Liver (tissue), 9 donors: ENCODE measurements around the gene KDM5C. TPM values are rescaled to one million over a fixed set of nuclear protein-coding genes. Genes with fewer than 3 reads are reported as not detected.

Experiments used
- DNase-seq: peaks from one replicate; pipeline ENCODE4 v3.0.0-alpha.2; 2017; ENCODE audit warnings: low spot score
- H3K27ac ChIP-seq, 2 donors: one replicate each; pipeline ENCODE4 v1.7.0; 2013; ENCODE audit warnings: inconsistent platforms in 2 of 2, low read length in 2 of 2, control low read depth in 1 of 2, low read depth in 1 of 2, mild to moderate bottlenecking in 1 of 2
- H3K27me3 ChIP-seq, 4 donors: one replicate each; pipeline versions ENCODE4 v1.6.1 to v1.7.0; 2013; ENCODE audit warnings: low read length in 3 of 4, inconsistent platforms in 1 of 4, mild to moderate bottlenecking in 1 of 4, moderate library complexity in 1 of 4; ENCODE audit not compliant: control insufficient read depth in 4 of 4, insufficient read depth in 4 of 4
- H3K36me3 ChIP-seq, 4 donors: one replicate each; pipeline versions ENCODE4 v1.6.1 to v1.7.0; 2013; ENCODE audit warnings: low read length in 3 of 4, mild to moderate bottlenecking in 3 of 4, low read depth in 1 of 4, moderate library complexity in 1 of 4; ENCODE audit not compliant: control insufficient read depth in 4 of 4, insufficient read depth in 3 of 4
- H3K4me1 ChIP-seq, 4 donors: one replicate each; pipeline versions ENCODE4 v1.6.1 to v1.7.0; 2013; ENCODE audit warnings: low read length in 3 of 4, mild to moderate bottlenecking in 3 of 4, moderate library complexity in 1 of 4; ENCODE audit not compliant: control insufficient read depth in 4 of 4, insufficient read depth in 4 of 4
- H3K4me3 ChIP-seq, 3 donors: one replicate each; pipeline versions ENCODE4 v1.6.1 to v1.7.0; 2013; ENCODE audit warnings: low read length in 3 of 3, control low read depth in 1 of 3, low read depth in 1 of 3, mild to moderate bottlenecking in 1 of 3
- H3K9ac ChIP-seq, 2 donors: one replicate each; pipeline ENCODE4 v1.7.0; 2013; ENCODE audit warnings: low read length in 2 of 2, mild to moderate bottlenecking in 2 of 2, moderate library complexity in 2 of 2, control low read depth in 1 of 2, low read depth in 1 of 2
- H3K9me3 ChIP-seq, 4 donors: one replicate each; pipeline versions ENCODE4 v1.6.1 to v1.7.0; 2013; ENCODE audit warnings: low read length in 3 of 4; ENCODE audit not compliant: control insufficient read depth in 4 of 4
- ATF3 ChIP-seq: IDR thresholded peaks from 2 replicates; pipeline ENCODE4 v1.6.1; 2016; ENCODE audit warnings: antibody characterized with exemption
- EGR1 ChIP-seq, 2 donors: IDR thresholded peaks; 2 replicates each; pipeline ENCODE4 v1.6.1; 2016 to 2018; ENCODE audit warnings: antibody characterized with exemption in 2 of 2, low read depth in 2 of 2
- FOXA2 ChIP-seq: IDR thresholded peaks from 2 replicates; pipeline ENCODE4 v1.6.1; 2016; ENCODE audit warnings: antibody characterized with exemption
- GABPA ChIP-seq, 2 donors: IDR thresholded peaks in 1 of 2; conservative IDR thresholded peaks in 1 of 2; 2 replicates each; pipeline ENCODE4 v1.6.1; 2016; ENCODE audit warnings: antibody characterized with exemption in 2 of 2, mild to moderate bottlenecking in 1 of 2, moderate library complexity in 1 of 2
- HNF4A ChIP-seq, 2 donors: conservative IDR thresholded peaks; 2 replicates each; pipeline ENCODE4 v1.6.1; 2016; ENCODE audit warnings: antibody characterized with exemption in 2 of 2, mild to moderate bottlenecking in 2 of 2
- HNF4G ChIP-seq: IDR thresholded peaks from 2 replicates; pipeline ENCODE4 v1.6.1; 2016; ENCODE audit warnings: antibody characterized with exemption
- JUND ChIP-seq, 2 donors: IDR thresholded peaks; 2 replicates each; pipeline ENCODE4 v1.6.1; 2016; ENCODE audit warnings: antibody characterized with exemption in 2 of 2
- MAX ChIP-seq: IDR thresholded peaks from 2 replicates; pipeline ENCODE4 v1.6.1; 2016; ENCODE audit warnings: antibody characterized with exemption
- NR2F2 ChIP-seq: IDR thresholded peaks from 2 replicates; pipeline ENCODE4 v1.6.1; 2016; ENCODE audit warnings: antibody characterized with exemption
- RAD21 ChIP-seq, 2 donors: IDR thresholded peaks; 2 replicates each; pipeline ENCODE4 v1.6.1; 2016; ENCODE audit warnings: antibody characterized with exemption in 2 of 2, mild to moderate bottlenecking in 2 of 2
- REST ChIP-seq: IDR thresholded peaks from 2 replicates; pipeline ENCODE4 v1.6.1; 2016; ENCODE audit warnings: antibody characterized with exemption, mild to moderate bottlenecking
- RXRA ChIP-seq, 2 donors: IDR thresholded peaks; 2 replicates each; pipeline ENCODE4 v1.6.1; 2017 to 2018; ENCODE audit warnings: antibody characterized with exemption in 2 of 2, mild to moderate bottlenecking in 1 of 2
- SP1 ChIP-seq: IDR thresholded peaks from 2 replicates; pipeline ENCODE4 v1.6.1; 2018; ENCODE audit warnings: antibody characterized with exemption, mild to moderate bottlenecking
- TAF1 ChIP-seq: conservative IDR thresholded peaks from 2 replicates; pipeline ENCODE4 v1.6.1; 2016; ENCODE audit warnings: antibody characterized with exemption, mild to moderate bottlenecking
- ZBTB33 ChIP-seq: IDR thresholded peaks from 2 replicates; pipeline ENCODE4 v1.6.1; 2016; ENCODE audit warnings: antibody characterized with exemption
- WGBS: extraction: QIAGEN DNeasy Blood & Tissue Kit; methylation state at CpG from one replicate; pipeline ENCODE4 v1.1.7; 2013; 5-methylcytosine and 5-hydroxymethylcytosine counted together
- polyA plus RNA-seq, 2 donors: library from polyadenylated mRNA; stranded (reverse) in 1 of 2; unstranded in 1 of 2; fragments of 200-250 nt in 1 of 2; fragments of >200 nt in 1 of 2; fragmentation: Nextera tagmentation in 1 of 2; extraction: Ambion mirVana in 1 of 2; gene quantifications; one replicate each; pipeline versions ENCODE4 v1.2.1 to v1.2.3, GENCODE V29; 2013 to 2015
- total RNA-seq, 2 donors: library from RNA; depleted of rRNA; stranded (reverse); fragments of >200 nt; gene quantifications; one replicate each; pipeline ENCODE4 v1.2.3, GENCODE V29; 2014
- donor health status: healthy.
- donor health status: healthy.
- donor health status: healthy.
- donor health status: healthy.
- donor health status: healthy.

The KDM5C gene
- total and polyA plus RNA-seq, 4 donors, result 14.7 to 74.7 (median 27.0) TPM

- WGBS, result 84% methylated on average over 17 of the region's 17 CpGs
- H3K4me1 ChIP-seq, result no peaks in the 10 kb centered on the region
- DNase-seq, result no peak
These were observed 31.5 kb upstream of the KDM5C start for GRCh38 chrX:53256446-53257041.

GRCh38 chrX:53255738-53256191, 30.8 kb upstream of the KDM5C start:
- Histone ChIP-seq H3K9ac (no peak overlapping the region), H3K4me3 (no peak overlapping the region), H3K27me3 (no peaks in the 10 kb centered on the region), H3K27ac (no peak overlapping the region), H3K9me3 (peaks cover 0 to 1% (median 0%) of the 10 kb centered on the region in 4 donors), H3K36me3 (no peaks in the 10 kb centered on the region), H3K4me1 (no peaks in the 10 kb centered on the region)
- DNase-seq, result peak; percentile 34
- no peak for TF ChIP-seq RXRA (IDR thresholded peaks at IDR 0.05)
- no peak for TF ChIP-seq EGR1 (IDR thresholded peaks at IDR 0.05; ENCODE audit: low read depth in 2 of 2)
- no peak for TF ChIP-seq NR2F2
- no peak for TF ChIP-seq HNF4G
- no peak for TF ChIP-seq JUND (IDR thresholded peaks at IDR 0.05)
- TF ChIP-seq TAF1, result no peak
- TF ChIP-seq REST, result no peak
- TF ChIP-seq HNF4A (conservative IDR thresholded peaks at IDR 0.05), result no peak
- TF ChIP-seq ZBTB33, result no peak
- TF ChIP-seq FOXA2, result no peak
- no peak for TF ChIP-seq GABPA (IDR thresholded peaks at IDR 0.05 in 1 of 2, conservative IDR thresholded peaks at IDR 0.05 in 1 of 2)
- 85% methylated on average over 9 of the region's 9 CpGs for WGBS

More at GRCh38 chrX:53256446-53257041, 31.5 kb upstream of the KDM5C start:
- Histone ChIP-seq H3K27ac (no peak overlapping the region), H3K36me3 (no peaks in the 10 kb centered on the region), H3K27me3 (no peaks in the 10 kb centered on the region), H3K4me3 (no peak overlapping the region), H3K9ac (no peak overlapping the region), H3K9me3 (peaks cover 0 to 1% (median 0%) of the 10 kb centered on the region in 4 donors)
- TF ChIP-seq GABPA (IDR thresholded peaks at IDR 0.05 in 1 of 2, conservative IDR thresholded peaks at IDR 0.05 in 1 of 2) (no peak), EGR1 (IDR thresholded peaks at IDR 0.05; ENCODE audit: low read depth in 2 of 2) (no peak), JUND (IDR thresholded peaks at IDR 0.05) (no peak), RAD21 (IDR thresholded peaks at IDR 0.05) (no peak), HNF4G (no peak), MAX (no peak), SP1 (no peak), ATF3 (no peak)
